GM20000 (cell line): ENCODE data around the gene MAPK9.

Source experiments
- DNase-seq: peaks from one replicate; pipeline ENCODE4 v3.0.0; 2012; ENCODE audit warnings: low spot score
- CTCF ChIP-seq: IDR thresholded peaks from 2 replicates; pipeline ENCODE4 v1.5.1; 2012; ENCODE audit warnings: mild to moderate bottlenecking, control low read depth; ENCODE audit errors: extremely low read depth, missing control alignments

MAPK9 gene

DNA sequence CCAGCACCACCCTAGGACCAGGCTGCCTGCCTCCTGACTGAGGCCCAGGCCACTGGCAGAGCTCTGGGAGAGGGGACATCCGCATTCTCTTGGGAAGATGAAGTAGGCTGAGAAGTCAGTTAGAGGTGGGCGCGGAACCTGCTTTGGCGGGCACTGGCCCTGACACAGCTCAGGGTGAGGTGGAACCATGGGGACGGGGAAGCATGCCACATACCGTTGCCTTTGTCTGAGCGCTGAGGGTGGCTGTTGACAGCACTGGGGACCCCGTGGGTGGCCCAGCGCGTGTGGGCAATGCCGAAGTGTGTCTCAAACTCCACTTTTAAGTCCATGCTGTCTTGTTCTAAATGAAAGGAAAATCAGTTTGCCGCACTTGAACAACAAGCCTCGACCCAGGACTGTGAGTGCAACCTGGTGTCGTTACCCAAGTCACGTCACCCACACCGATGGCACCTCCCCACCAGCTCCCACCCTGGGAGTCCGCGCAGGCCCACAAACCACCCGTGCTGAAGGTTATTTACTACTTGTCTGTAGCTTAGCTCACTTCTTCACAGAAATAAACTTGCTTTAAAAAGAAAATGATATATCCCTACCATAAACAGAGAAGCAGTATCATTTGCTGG lies 43.8 kb upstream of the MAPK9 start:
- no peak for DNase-seq
- TF ChIP-seq CTCF = no peak

DNA sequence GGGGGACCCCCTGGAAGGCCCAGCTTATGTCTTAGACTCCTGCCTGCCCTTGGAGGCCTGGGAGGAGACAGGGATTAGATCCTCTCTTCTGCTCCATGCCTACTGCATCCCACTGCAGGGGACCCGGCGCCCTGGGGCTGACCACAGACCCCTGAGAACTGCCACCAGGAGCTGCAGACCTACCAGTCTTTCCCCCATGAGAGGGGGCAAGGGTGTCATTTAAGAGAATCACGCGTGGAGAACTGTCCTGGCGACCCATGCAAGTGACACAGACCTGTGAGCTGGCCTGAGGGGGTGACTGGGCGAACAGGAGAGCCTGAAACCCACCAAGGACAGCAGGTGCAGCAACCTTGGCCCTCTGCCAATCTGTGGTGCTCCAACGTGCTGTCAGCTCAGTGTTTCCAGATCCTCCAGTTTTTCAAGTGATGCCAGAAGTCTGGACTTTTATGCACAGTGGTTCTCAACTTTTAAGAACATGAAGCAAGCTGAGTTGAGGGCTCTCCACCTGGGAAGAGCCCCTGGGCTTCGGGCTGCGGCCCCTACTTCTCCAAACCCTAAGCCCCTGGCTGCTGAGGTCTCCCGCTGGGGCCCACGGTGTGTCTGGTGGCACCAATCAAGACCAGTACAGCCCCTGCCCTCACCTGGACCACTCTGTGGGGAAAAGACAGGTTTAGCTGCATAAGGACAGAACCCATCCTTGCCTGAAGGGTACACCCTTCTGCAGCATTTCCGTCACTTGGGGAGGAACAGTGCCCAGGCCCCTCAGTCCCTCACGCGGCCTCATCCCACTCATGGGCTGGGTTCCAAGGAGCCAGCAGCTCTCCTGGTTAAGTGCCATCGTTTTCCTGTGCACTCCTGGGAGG lies 43.1 kb upstream of the MAPK9 start:
- DNase-seq = no peak
- no peak for TF ChIP-seq CTCF

GRCh38 chr5:180334176-180334575 lies 42.3 kb upstream of the MAPK9 start:
- no peak for DNase-seq
- TF ChIP-seq CTCF = no peak

- no peak for DNase-seq
- no peak for TF ChIP-seq CTCF
Observed at GRCh38 chr5:180333661-180334060, 41.8 kb upstream of the MAPK9 start.

DNA sequence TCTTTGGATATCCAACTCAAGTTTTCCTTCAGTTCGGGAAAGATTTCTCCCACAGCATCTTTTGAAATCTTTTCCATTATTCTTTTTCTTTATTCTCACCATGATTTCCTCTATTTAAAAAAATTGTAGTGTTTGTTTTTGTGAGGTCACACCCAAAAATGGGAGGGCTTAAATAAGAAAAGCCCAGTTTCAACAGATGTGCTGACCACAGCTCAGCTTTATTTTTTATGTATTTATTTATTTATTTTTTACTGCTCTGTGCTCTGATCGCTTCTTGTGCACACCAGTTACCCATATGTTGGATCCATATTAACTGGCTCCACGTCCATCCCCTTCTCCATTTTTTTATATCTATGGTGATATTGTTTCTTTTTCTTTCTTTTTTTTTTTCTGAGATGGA lies 41.0 kb upstream of the MAPK9 start:
- no peak for TF ChIP-seq CTCF

GRCh38 chr5:180332051-180332517 lies 40.2 kb upstream of the MAPK9 start:
- DNase-seq = no peak
- no peak for TF ChIP-seq CTCF

More for the DNA sequence above, 41.0 kb upstream of the MAPK9 start:
- DNase-seq = no peak

- TF ChIP-seq CTCF = no peak
Observed at GRCh38 chr5:180331647-180331950, 39.7 kb upstream of the MAPK9 start.

More at GRCh38 chr5:180331647-180331950, 39.7 kb upstream of the MAPK9 start:
- no peak for DNase-seq
